ENCODE results near the gene SLC25A2. TPM values are rescaled to one million over a fixed set of nuclear protein-coding genes. Genes with fewer than 3 reads are reported as not detected.

SLC25A2 gene
- total RNA-seq, 1 experiment from 2014 or later, result 0.28 TPM

GRCh38 chr5:141260458-141261237 is 43.2 kb downstream of the SLC25A2 start:
- in situ Hi-C loops (cut with HindIII; ENCODE audit: low pct_unique_long_range_greater_than_20kb, low sequenced_read_pairs), result no loop called here
- no peak for ATAC-seq
- intact Hi-C loops (cut with micrococcal nuclease; ENCODE audit: unreplicated experiment), result loop anchor here (10.0 kb wide), 1 partner anchor 54 kb away; no protein-coding TSS in a partner anchor
- BruUV-seq (replicated peaks), result no TSS peak
- Histone ChIP-seq H3K4me3 (ENCODE audit: low read depth in 2 of 2, low read length in 2 of 2) (no peak overlapping the region), H3K9me3 (ENCODE audit: control insufficient read depth, insufficient read depth, low read depth, low read length) (peaks cover 80% of the 10 kb centered on the region), H3K27me3 (ENCODE audit: control insufficient read depth, insufficient read depth, low read length) (no peaks in the 10 kb centered on the region), H3K4me1 (ENCODE audit: control insufficient read depth, insufficient read depth, low read length) (no peaks in the 10 kb centered on the region), H3K36me3 (ENCODE audit: control insufficient read depth, insufficient read depth, low read length) (no peaks in the 10 kb centered on the region), H3K27ac (ENCODE audit: low read length) (no peak overlapping the region)
- ChIA-PET CTCF (no interaction called here), POLR2A (no interaction called here)
- TF ChIP-seq SIN3A (IDR thresholded peaks at IDR 0.05; ENCODE audit: borderline replicate concordance, insufficient read depth, low read depth, low read length), result no peak
- no peak for TF ChIP-seq CTCF (IDR thresholded peaks at IDR 0.05)
- no peak for TF ChIP-seq REST (IDR thresholded peaks at IDR 0.05; ENCODE audit: insufficient read depth in 1 of 2, low read depth in 2 of 2, low read length in 1 of 2)
- no peak for TF ChIP-seq POLR2AphosphoS5 (IDR thresholded peaks at IDR 0.05; ENCODE audit: low read depth, low read length)
- TF ChIP-seq TCF7L2 (IDR thresholded peaks at IDR 0.05; ENCODE audit: low read depth, low read length), result no peak
- DNase-seq (ENCODE audit: low read depth, low spot score), result no peak

- Histone ChIP-seq H3K4me3 (ENCODE audit: low read depth in 2 of 2, low read length in 2 of 2) (no peak overlapping the region), H3K4me1 (ENCODE audit: control insufficient read depth, insufficient read depth, low read length) (no peaks in the 10 kb centered on the region), H3K9me3 (ENCODE audit: control insufficient read depth, insufficient read depth, low read depth, low read length) (peaks cover 85% of the 10 kb centered on the region), H3K36me3 (ENCODE audit: control insufficient read depth, insufficient read depth, low read length) (no peaks in the 10 kb centered on the region), H3K27me3 (ENCODE audit: control insufficient read depth, insufficient read depth, low read length) (no peaks in the 10 kb centered on the region), H3K27ac (ENCODE audit: low read length) (no peak overlapping the region)
- ChIA-PET POLR2A (no interaction called here), CTCF (no interaction called here)
- no peak for DNase-seq (ENCODE audit: low read depth, low spot score)
- ATAC-seq, result no peak
- in situ Hi-C loops (cut with HindIII; ENCODE audit: low pct_unique_long_range_greater_than_20kb, low sequenced_read_pairs) (no loop called here), intact Hi-C loops (cut with micrococcal nuclease; ENCODE audit: unreplicated experiment) (no loop called here)
- BruUV-seq (replicated peaks), result no TSS peak
- TF ChIP-seq SIN3A (IDR thresholded peaks at IDR 0.05; ENCODE audit: borderline replicate concordance, insufficient read depth, low read depth, low read length) (no peak), TCF7L2 (IDR thresholded peaks at IDR 0.05; ENCODE audit: low read depth, low read length) (no peak), POLR2AphosphoS5 (IDR thresholded peaks at IDR 0.05; ENCODE audit: low read depth, low read length) (no peak)
Observed at GRCh38 chr5:141258948-141259347, 44.9 kb downstream of the SLC25A2 start.

GRCh38 chr5:141258464-141258863 is 45.4 kb downstream of the SLC25A2 start:
- DNase-seq (ENCODE audit: low read depth, low spot score) (no peak), ATAC-seq (no peak)
- Histone ChIP-seq H3K36me3 (ENCODE audit: control insufficient read depth, insufficient read depth, low read length) (no peaks in the 10 kb centered on the region), H3K9me3 (ENCODE audit: control insufficient read depth, insufficient read depth, low read depth, low read length) (peaks cover 88% of the 10 kb centered on the region), H3K27me3 (ENCODE audit: control insufficient read depth, insufficient read depth, low read length) (no peaks in the 10 kb centered on the region), H3K27ac (ENCODE audit: low read length) (no peak overlapping the region), H3K4me3 (ENCODE audit: low read depth in 2 of 2, low read length in 2 of 2) (no peak overlapping the region), H3K4me1 (ENCODE audit: control insufficient read depth, insufficient read depth, low read length) (no peaks in the 10 kb centered on the region)
- TF ChIP-seq CTCF (IDR thresholded peaks at IDR 0.05) (no peak), REST (IDR thresholded peaks at IDR 0.05; ENCODE audit: insufficient read depth in 1 of 2, low read depth in 2 of 2, low read length in 1 of 2) (no peak), POLR2AphosphoS5 (IDR thresholded peaks at IDR 0.05; ENCODE audit: low read depth, low read length) (no peak), SIN3A (IDR thresholded peaks at IDR 0.05; ENCODE audit: borderline replicate concordance, insufficient read depth, low read depth, low read length) (no peak), TCF7L2 (IDR thresholded peaks at IDR 0.05; ENCODE audit: low read depth, low read length) (no peak)
- CTCF ChIA-PET, result no interaction called here
- intact Hi-C loops (cut with micrococcal nuclease; ENCODE audit: unreplicated experiment), result no loop called here
- BruUV-seq (replicated peaks), result no TSS peak
- in situ Hi-C loops (cut with HindIII; ENCODE audit: low pct_unique_long_range_greater_than_20kb, low sequenced_read_pairs), result no loop called here
- POLR2A ChIA-PET, result no interaction called here
